Measurements from ENCODE around the gene STH. TPM values are rescaled to one million over a fixed set of nuclear protein-coding genes. Genes with fewer than 3 reads are reported as not detected.

Gene STH
- total RNA-seq, 3 donors from 2014 or later = not detected

DNA sequence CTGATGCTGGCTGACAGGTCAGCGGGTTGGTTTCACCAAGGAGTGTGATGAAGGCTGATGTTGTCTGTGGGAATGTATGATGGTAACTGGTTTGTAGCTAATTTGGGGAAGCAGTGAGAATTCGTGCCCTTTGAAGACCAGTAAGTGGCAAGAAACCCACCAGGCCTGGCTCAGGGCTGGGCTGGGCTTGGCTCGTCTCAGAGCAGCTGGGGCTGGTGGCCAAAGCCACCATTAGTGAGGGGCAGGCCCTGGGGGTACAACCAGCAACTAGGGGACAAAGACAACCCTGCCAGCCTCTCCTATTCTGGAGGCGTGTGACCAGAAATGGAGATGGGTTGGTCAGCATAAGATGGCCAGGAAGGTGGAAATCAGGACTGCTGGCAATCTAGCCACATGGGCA is 13.0 kb upstream of the STH start:
- DNase-seq (no peak), ATAC-seq (no peak)
- TF ChIP-seq, protein P1, sequence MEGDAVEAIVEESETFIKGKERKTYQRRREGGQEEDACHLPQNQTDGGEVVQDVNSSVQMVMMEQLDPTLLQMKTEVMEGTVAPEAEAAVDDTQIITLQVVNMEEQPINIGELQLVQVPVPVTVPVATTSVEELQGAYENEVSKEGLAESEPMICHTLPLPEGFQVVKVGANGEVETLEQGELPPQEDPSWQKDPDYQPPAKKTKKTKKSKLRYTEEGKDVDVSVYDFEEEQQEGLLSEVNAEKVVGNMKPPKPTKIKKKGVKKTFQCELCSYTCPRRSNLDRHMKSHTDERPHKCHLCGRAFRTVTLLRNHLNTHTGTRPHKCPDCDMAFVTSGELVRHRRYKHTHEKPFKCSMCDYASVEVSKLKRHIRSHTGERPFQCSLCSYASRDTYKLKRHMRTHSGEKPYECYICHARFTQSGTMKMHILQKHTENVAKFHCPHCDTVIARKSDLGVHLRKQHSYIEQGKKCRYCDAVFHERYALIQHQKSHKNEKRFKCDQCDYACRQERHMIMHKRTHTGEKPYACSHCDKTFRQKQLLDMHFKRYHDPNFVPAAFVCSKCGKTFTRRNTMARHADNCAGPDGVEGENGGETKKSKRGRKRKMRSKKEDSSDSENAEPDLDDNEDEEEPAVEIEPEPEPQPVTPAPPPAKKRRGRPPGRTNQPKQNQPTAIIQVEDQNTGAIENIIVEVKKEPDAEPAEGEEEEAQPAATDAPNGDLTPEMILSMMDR (IDR thresholded peaks at IDR 0.05) = no peak
- no peaks in the 10 kb centered on the region for H3K36me3 ChIP-seq (ENCODE audit: low read depth)
- intact Hi-C loops (cut with DNase I, micrococcal nuclease) = no loop called here
- H3K9me3 ChIP-seq = no peaks in the 10 kb centered on the region
- H3K4me1 ChIP-seq (ENCODE audit: low read depth) = no peaks in the 10 kb centered on the region
- no peak overlapping the region for H3K4me3 ChIP-seq

DNA sequence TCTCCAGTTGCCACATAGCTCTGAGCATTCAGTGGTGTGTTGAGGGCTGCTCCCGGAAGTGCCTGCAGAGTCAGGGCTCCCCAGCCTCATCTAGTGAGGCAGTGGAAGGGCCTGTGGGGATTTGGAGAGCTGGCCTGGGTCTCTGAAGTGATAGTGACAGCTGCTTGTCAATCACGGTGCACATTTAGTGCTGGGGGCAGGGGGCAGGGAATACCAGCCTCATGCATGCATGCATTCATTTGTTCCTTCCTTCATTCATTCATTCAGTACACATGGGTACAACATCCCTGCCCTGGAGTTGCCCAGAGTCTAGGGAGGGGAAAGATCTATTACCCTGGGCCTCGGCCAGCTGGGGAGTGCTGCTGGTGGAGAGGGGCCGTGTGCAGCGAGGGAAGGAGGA is 11.3 kb upstream of the STH start:
- no peak for DNase-seq
- Histone ChIP-seq H3K4me3 (no peak overlapping the region), H3K9me3 (no peaks in the 10 kb centered on the region), H3K4me1 (ENCODE audit: low read depth) (no peaks in the 10 kb centered on the region), H3K36me3 (ENCODE audit: low read depth) (no peaks in the 10 kb centered on the region)
- TF ChIP-seq, protein P1 (IDR thresholded peaks at IDR 0.05) = no peak
- no peak for ATAC-seq
- intact Hi-C loops (cut with DNase I, micrococcal nuclease) = no loop called here

DNA sequence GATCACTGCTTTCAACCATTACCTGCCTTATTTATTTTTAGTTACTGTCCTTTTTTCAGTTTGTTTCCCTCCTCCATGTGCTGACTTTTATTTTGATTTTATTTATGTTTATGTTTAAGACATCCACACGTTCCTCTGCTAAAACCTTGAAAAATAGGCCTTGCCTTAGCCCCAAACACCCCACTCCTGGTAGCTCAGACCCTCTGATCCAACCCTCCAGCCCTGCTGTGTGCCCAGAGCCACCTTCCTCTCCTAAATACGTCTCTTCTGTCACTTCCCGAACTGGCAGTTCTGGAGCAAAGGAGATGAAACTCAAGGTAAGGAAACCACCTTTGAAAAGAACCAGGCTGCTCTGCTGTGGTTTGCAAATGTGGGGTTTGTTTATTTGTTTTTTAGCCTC is 9.3 kb upstream of the STH start:
- TF ChIP-seq, protein P1 (IDR thresholded peaks at IDR 0.05) = no peak
- Histone ChIP-seq H3K36me3 (ENCODE audit: low read depth) (no peaks in the 10 kb centered on the region), H3K4me1 (ENCODE audit: low read depth) (no peaks in the 10 kb centered on the region), H3K4me3 (no peak overlapping the region), H3K9me3 (no peaks in the 10 kb centered on the region)
- ATAC-seq (no peak), DNase-seq (no peak)
- intact Hi-C loops (cut with DNase I, micrococcal nuclease) = loop anchor here in 1 of 2 donors (10.0 kb wide), 1 partner anchor 295 kb away; no protein-coding TSS in a partner anchor

DNA sequence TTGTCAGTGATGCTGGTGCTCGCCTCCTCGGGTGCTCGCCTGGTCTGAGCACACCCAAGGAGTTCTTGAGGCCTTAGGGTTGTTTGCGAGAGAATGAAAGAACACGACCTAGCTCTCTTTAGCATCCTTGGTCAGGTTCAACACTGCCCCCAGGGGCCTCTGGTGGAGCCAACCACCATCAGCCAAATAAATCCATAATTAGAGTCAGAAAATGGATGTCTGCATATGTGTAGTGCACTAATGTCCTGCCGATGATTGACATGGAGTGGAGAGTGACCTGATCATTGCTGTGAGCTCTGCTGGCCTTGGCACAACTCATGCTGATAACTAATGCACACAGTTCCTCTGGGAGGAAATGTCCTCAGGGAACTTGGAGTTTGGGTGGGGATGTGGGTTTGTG is 8.2 kb upstream of the STH start:
- TF ChIP-seq, protein P1 (IDR thresholded peaks at IDR 0.05) = no peak
- no peak for DNase-seq

DNA sequence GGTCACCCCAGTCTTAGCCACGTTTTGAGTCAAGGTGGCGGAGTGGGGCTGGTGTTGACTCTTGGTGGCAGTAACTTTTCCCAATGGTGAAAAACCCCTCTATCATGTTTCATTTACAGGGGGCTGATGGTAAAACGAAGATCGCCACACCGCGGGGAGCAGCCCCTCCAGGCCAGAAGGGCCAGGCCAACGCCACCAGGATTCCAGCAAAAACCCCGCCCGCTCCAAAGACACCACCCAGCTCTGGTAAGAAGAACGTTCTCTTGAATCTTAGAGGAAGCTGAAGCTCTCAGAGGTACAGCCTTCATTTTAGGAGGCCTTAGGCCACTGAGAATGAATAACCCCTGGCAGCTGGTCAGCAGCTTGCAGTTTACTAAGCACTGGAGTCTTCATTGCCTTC is 7.7 kb upstream of the STH start:
- TF ChIP-seq, protein P1 (IDR thresholded peaks at IDR 0.05) = no peak
- H3K36me3 ChIP-seq (ENCODE audit: low read depth) = no peaks in the 10 kb centered on the region
- ATAC-seq (no peak), DNase-seq (no peak)
- intact Hi-C loops (cut with DNase I, micrococcal nuclease) = loop anchor here in 1 of 2 donors (10.0 kb wide), 1 partner anchor 293 kb away; no protein-coding TSS in a partner anchor
- no peaks in the 10 kb centered on the region for H3K4me1 ChIP-seq (ENCODE audit: low read depth)
- H3K4me3 ChIP-seq = no peak overlapping the region
- no peaks in the 10 kb centered on the region for H3K9me3 ChIP-seq

More for the DNA sequence above, 8.2 kb upstream of the STH start:
- intact Hi-C loops (cut with DNase I, micrococcal nuclease) = loop anchor here in 1 of 2 donors (10.0 kb wide), 1 partner anchor 294 kb away; no protein-coding TSS in a partner anchor
- ATAC-seq = no peak
- H3K36me3 ChIP-seq (ENCODE audit: low read depth) = no peaks in the 10 kb centered on the region
- H3K4me1 ChIP-seq (ENCODE audit: low read depth) = no peaks in the 10 kb centered on the region
- H3K9me3 ChIP-seq = no peaks in the 10 kb centered on the region
- H3K4me3 ChIP-seq = no peak overlapping the region

DNA sequence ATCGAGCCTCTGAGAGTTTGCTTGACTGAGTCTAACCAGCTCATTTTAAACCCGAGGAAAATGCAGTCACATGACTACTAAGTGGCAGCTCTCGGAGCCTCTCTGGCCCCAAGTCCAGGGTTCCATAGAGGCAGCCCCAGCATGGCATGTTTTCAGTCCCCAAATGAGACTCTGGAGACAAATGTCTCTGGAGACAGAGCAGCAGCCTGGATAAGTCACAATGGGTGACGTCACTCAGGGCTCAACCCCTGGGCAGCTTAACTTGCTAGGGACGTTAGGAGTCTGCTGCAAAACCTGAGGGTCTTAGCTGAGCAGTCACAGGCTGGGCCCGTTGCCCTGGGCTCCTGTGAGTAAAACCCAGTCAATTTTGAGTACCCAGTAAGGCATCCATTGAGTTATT is 6.9 kb upstream of the STH start:
- H3K36me3 ChIP-seq (ENCODE audit: low read depth) = no peaks in the 10 kb centered on the region
- ATAC-seq = no peak
- H3K4me1 ChIP-seq (ENCODE audit: low read depth) = no peaks in the 10 kb centered on the region
- no peak for DNase-seq
- H3K9me3 ChIP-seq = no peaks in the 10 kb centered on the region
- intact Hi-C loops (cut with DNase I, micrococcal nuclease) = loop anchor here in 1 of 2 donors (10.0 kb wide), 1 partner anchor 293 kb away; no protein-coding TSS in a partner anchor
- H3K4me3 ChIP-seq = no peak overlapping the region
- TF ChIP-seq, protein P1 (IDR thresholded peaks at IDR 0.05) = no peak

All from mucosa of descending colon (tissue), 3 donors.